Measurements from ENCODE around the gene CALM1. TPM values are rescaled to one million over a fixed set of nuclear protein-coding genes. Genes with fewer than 3 reads are reported as not detected.

The CALM1 gene
- total and polyA plus RNA-seq, 3 donors from 2014 or later, result 379 to 526 (median 428) TPM

GRCh38 chr14:90451443-90451842, 54.6 kb downstream of the CALM1 start:
- TF ChIP-seq POLR2A (IDR thresholded peaks at IDR 0.05) (no peak), CTCF (IDR thresholded peaks at IDR 0.05) (no peak)

GRCh38 chr14:90451961-90452360, 55.1 kb downstream of the CALM1 start:
- intact Hi-C loops (cut with DNase I; ENCODE audit: low total_unique reads), result no loop called here
- TF ChIP-seq POLR2A (IDR thresholded peaks at IDR 0.05), result no peak
- no peak for TF ChIP-seq CTCF (IDR thresholded peaks at IDR 0.05)
- no peak for DNase-seq
- no peaks in the 10 kb centered on the region for H3K27me3 ChIP-seq
- no peak overlapping the region for H3K4me3 ChIP-seq
- 79 to 90% methylated on average over 4 of the region's 4 CpGs for WGBS, 2 donors
- peaks cover 7% of the 10 kb centered on the region for H3K4me1 ChIP-seq
- no peak overlapping the region for H3K27ac ChIP-seq
- no peaks in the 10 kb centered on the region for H3K36me3 ChIP-seq (ENCODE audit: low read depth, missing control alignments)
- no peaks in the 10 kb centered on the region for H3K9me3 ChIP-seq

More at GRCh38 chr14:90451443-90451842, 54.6 kb downstream of the CALM1 start:
- no peak overlapping the region for H3K27ac ChIP-seq
- intact Hi-C loops (cut with DNase I; ENCODE audit: low total_unique reads), result no loop called here
- no peak overlapping the region for H3K4me3 ChIP-seq
- H3K4me1 ChIP-seq, result peaks cover 7% of the 10 kb centered on the region
- no peaks in the 10 kb centered on the region for H3K36me3 ChIP-seq (ENCODE audit: low read depth, missing control alignments)
- H3K9me3 ChIP-seq, result no peaks in the 10 kb centered on the region
- no peak for DNase-seq
- whole genome bisulfite sequencing, 2 donors, result 94% methylated on average over 10 to 13 of the region's 13 CpGs
- no peaks in the 10 kb centered on the region for H3K27me3 ChIP-seq

- Histone ChIP-seq H3K27me3 (no peaks in the 10 kb centered on the region), H3K36me3 (ENCODE audit: low read depth, missing control alignments) (no peaks in the 10 kb centered on the region), H3K9me3 (no peaks in the 10 kb centered on the region), H3K4me1 (peaks cover 7% of the 10 kb centered on the region), H3K4me3 (no peak overlapping the region), H3K27ac (no peak overlapping the region)
- WGBS, 2 donors, result 80 to 88% methylated on average over 6 of the region's 6 CpGs
- no peak for DNase-seq
- TF ChIP-seq CTCF (IDR thresholded peaks at IDR 0.05) (no peak), POLR2A (IDR thresholded peaks at IDR 0.05) (no peak)
- intact Hi-C loops (cut with DNase I; ENCODE audit: low total_unique reads), result no loop called here
Measured at GRCh38 chr14:90452366-90452765, 55.5 kb downstream of the CALM1 start.

GRCh38 chr14:90453401-90453951, 56.6 kb downstream of the CALM1 start:
- DNase-seq, result peak; percentile 69
- Histone ChIP-seq H3K27ac (no peak overlapping the region), H3K36me3 (ENCODE audit: low read depth, missing control alignments) (no peaks in the 10 kb centered on the region), H3K4me3 (peak overlapping the region in 1 of 2 donors; percentile 34), H3K27me3 (no peaks in the 10 kb centered on the region), H3K9me3 (no peaks in the 10 kb centered on the region), H3K4me1 (peaks cover 7% of the 10 kb centered on the region)
- intact Hi-C loops (cut with DNase I; ENCODE audit: low total_unique reads), result no loop called here
- 31 to 62% methylated on average over 13 to 18 of the region's 18 CpGs for WGBS, 2 donors
- TF ChIP-seq POLR2A (IDR thresholded peaks at IDR 0.05) (no peak), CTCF (IDR thresholded peaks at IDR 0.05) (no peak)

Data from testis (tissue), 3 donors.